ENCODE results near the gene GBX2. TPM values are rescaled to one million over a fixed set of nuclear protein-coding genes. Genes with fewer than 3 reads are reported as not detected.

GBX2 gene
- total and polyA plus RNA-seq, 9 of the 15 experiments (the other 6 are each of a cell fraction or from before 2014, with no cell fraction given) = 0.03 to 0.53 (median 0.27) TPM; not detected in 1

- no peak for TF ChIP-seq RREB1 (CRISPR knock-in tag; IDR thresholded peaks at IDR 0.05)
Measured at GRCh38 chr2:236173036-236173728, 5.0 kb upstream of the GBX2 start (continued).

- Histone ChIP-seq H3K27me3 (ENCODE audit: control insufficient read depth in 2 of 2, insufficient read depth in 2 of 2, low read length in 2 of 2) (no peaks in the 10 kb centered on the region), H4K20me1 (replicated peaks; ENCODE audit: control insufficient read depth, insufficient read depth, low read length) (no peaks in the 10 kb centered on the region), H3K27ac (ENCODE audit: extremely low read depth, low read depth, low read length) (no peak overlapping the region), H3K4me2 (ENCODE audit: insufficient read depth, low read length) (no peak overlapping the region), H3K79me2 (ENCODE audit: control insufficient read depth, insufficient read depth, low read length) (no peaks in the 10 kb centered on the region), H3K4me3 (no peak overlapping the region), H3K9ac (ENCODE audit: insufficient read depth in 1 of 2, low read depth in 2 of 2, low read length in 2 of 2) (no peak overlapping the region), H3K4me1 (replicated peaks in 1 of 2; ENCODE audit: control insufficient read depth in 2 of 2, insufficient read depth in 2 of 2, low read length in 2 of 2) (peaks cover 2 to 17% of the 10 kb centered on the region in 2 experiments; a peak in 4 of 5 replicates), H3K9me1 (ENCODE audit: control insufficient read depth, insufficient read depth, low read length) (no peaks in the 10 kb centered on the region), H3K36me3 (ENCODE audit: control insufficient read depth, insufficient read depth, low read length) (no peaks in the 10 kb centered on the region), H3K9me3 (replicated peaks; ENCODE audit: control insufficient read depth, insufficient read depth, low read depth, low read length) (no peaks in the 10 kb centered on the region), H2AFZ (ENCODE audit: low read depth, low read length) (no peak overlapping the region)
- ChIA-PET CTCF (ENCODE audit: low intra/inter-chr PET ratio) (no interaction called here), POLR2A (no interaction called here)
- TF ChIP-seq DPF2 (IDR thresholded peaks at IDR 0.05) = no peak
- no peak for TF ChIP-seq ZKSCAN1 (IDR thresholded peaks at IDR 0.05; ENCODE audit: low read depth, low read length)
- no peak for TF ChIP-seq STAG1 (CRISPR knock-in tag; IDR thresholded peaks at IDR 0.05; ENCODE audit: borderline replicate concordance)
- no peak for TF ChIP-seq RBM25 (IDR thresholded peaks at IDR 0.05; ENCODE audit: low read depth, low read length, severe bottlenecking)
- TF ChIP-seq MYNN (IDR thresholded peaks at IDR 0.05) = no peak
- TF ChIP-seq MYNN (CRISPR knock-in tag; IDR thresholded peaks at IDR 0.05) = no peak
- WGBS (ENCODE audit: insufficient coverage, low coverage, missing lambda C conversion rate) = 49% methylated on average over 8 of the region's 46 CpGs
- intact Hi-C loops (cut with micrococcal nuclease) = no loop called here
- DNase-seq (ENCODE audit: extremely low read depth in 1 of 4, low spot score in 3 of 4) (no peak), ATAC-seq (no peak), FAIRE-seq (no peak)
- no TSS peak for BruUV-seq (replicated peaks)
- in situ Hi-C loops (cut with MboI) = no loop called here
Measured at GRCh38 chr2:236172255-236173035, 4.3 kb upstream of the GBX2 start.

All from K562 (cell line).